Endothelial cell (in vitro differentiated cells): ENCODE data around the gene PSMD7. TPM values are rescaled to one million over a fixed set of nuclear protein-coding genes. Genes with fewer than 3 reads are reported as not detected.
"Not testable (repeated sequence)": the region's sequence is repeated elsewhere in the genome, so short reads cannot be mapped to it uniquely, and the experiment has no call there.

ENCODE experiments used
- DNase-seq: peaks from one replicate; pipeline ENCODE4 v3.0.0; 2021; ENCODE audit warnings: low spot score
- H3K27ac Mint-ChIP-seq: one replicate; pipeline ENCODE4 v1.8.0; 2021; ENCODE audit warnings: mixed read lengths, inconsistent platforms; ENCODE audit not compliant: unreplicated experiment
- H3K27me3 Mint-ChIP-seq: one replicate; pipeline ENCODE4 v1.8.0; 2021; ENCODE audit warnings: mild to moderate bottlenecking, moderate library complexity, mixed read lengths, inconsistent platforms; ENCODE audit not compliant: unreplicated experiment
- H3K36me3 Mint-ChIP-seq: one replicate; pipeline ENCODE4 v1.8.0; 2021; ENCODE audit warnings: mild to moderate bottlenecking, low read depth, mixed read lengths, inconsistent platforms; ENCODE audit not compliant: unreplicated experiment
- H3K4me1 Mint-ChIP-seq: one replicate; pipeline ENCODE4 v1.8.0; 2021; ENCODE audit warnings: mild to moderate bottlenecking, mixed read lengths, inconsistent platforms; ENCODE audit not compliant: unreplicated experiment
- H3K4me3 Mint-ChIP-seq: one replicate; pipeline ENCODE4 v1.8.0; 2021; ENCODE audit warnings: mild to moderate bottlenecking, mixed read lengths, inconsistent platforms; ENCODE audit not compliant: unreplicated experiment
- H3K9me3 Mint-ChIP-seq: one replicate; pipeline ENCODE4 v1.8.0; 2021; ENCODE audit warnings: mixed read lengths, inconsistent platforms; ENCODE audit not compliant: unreplicated experiment
- total RNA-seq: library from RNA; stranded (reverse); fragmentation: NEBNext Ultra II Directional; extraction: Animal tissue kit (Norgen Biotek cat#: 25700); gene quantifications from one replicate; pipeline ENCODE4 v1.2.1, GENCODE V29; 2021; ENCODE audit not compliant: unreplicated experiment

PSMD7 gene
- total RNA-seq, 1 donor from 2014 or later = 82.4 TPM

DNA sequence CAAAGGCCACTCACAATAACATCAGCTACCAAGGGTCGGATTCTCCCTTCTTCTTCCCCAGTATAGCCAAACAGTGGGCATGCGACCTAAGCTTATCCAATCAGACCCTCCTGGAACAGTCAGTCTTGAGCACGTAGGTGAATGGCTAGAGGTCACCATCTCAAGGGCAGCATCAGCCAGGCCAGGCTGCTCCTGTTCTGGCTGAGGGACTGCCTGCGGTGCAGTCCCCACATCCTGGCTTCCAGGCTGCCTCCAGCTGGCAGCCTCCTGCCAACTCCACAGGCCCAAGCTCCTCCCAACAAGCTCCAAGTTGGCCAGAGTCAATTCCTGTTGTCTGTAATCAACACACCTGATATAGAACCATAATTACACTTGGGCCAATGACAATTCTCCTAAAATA, 56.4 kb downstream of the PSMD7 start:
- H3K27ac Mint-ChIP-seq, H3K4me1 Mint-ChIP-seq, H3K4me3 Mint-ChIP-seq, H3K27me3 Mint-ChIP-seq, H3K36me3 Mint-ChIP-seq, H3K9me3 Mint-ChIP-seq, DNase-seq: not testable (repeated sequence)

Other genes with a start within 250 kb of the PSMD7 start
- gene NPIPB15, start 79.5 kb downstream of the PSMD7 start, total RNA-seq = 3.3 TPM
- gene CLEC18B, start 124.7 kb downstream of the PSMD7 start, total RNA-seq = 0.26 TPM